ENCODE measurements around the gene DLGAP5. TPM values are rescaled to one million over a fixed set of nuclear protein-coding genes. Genes with fewer than 3 reads are reported as not detected.

Gene DLGAP5
- total and polyA plus RNA-seq, 2 of the 13 experiments (the other 11 are each of a cell fraction or from before 2014, with no cell fraction given) = 7.7 to 55.8 TPM

- TF ChIP-seq ZNF350 (CRISPR knock-in tag; IDR thresholded peaks at IDR 0.05; ENCODE audit: borderline replicate concordance, low read depth) (peak; percentile 56; the same call in 1 of the 2 replicates), PATZ1 (CRISPR knock-in tag; IDR thresholded peaks at IDR 0.05) (peak; percentile 78), RBM39 (IDR thresholded peaks at IDR 0.05; ENCODE audit: low read depth, low read length, poor library complexity, severe bottlenecking) (no peak), ZNF777 (CRISPR knock-in tag; IDR thresholded peaks at IDR 0.05) (0 out of 2 replicates have a peak, but pooled peaks have one; percentile 34), SIN3B (IDR thresholded peaks at IDR 0.05; ENCODE audit: low read length) (no peak), ZNF124 (CRISPR knock-in tag; IDR thresholded peaks at IDR 0.05) (peak; percentile 56; the same call in 1 of the 2 replicates), TEAD3 (CRISPR knock-in tag; optimal IDR thresholded peaks at IDR 0.05; ENCODE audit: borderline replicate concordance) (peak; percentile 92), ATF4 (CRISPR knock-in tag; IDR thresholded peaks at IDR 0.05) (no peak), FOXK1 (CRISPR knock-in tag; IDR thresholded peaks at IDR 0.05; ENCODE audit: borderline replicate concordance, low read depth) (peak; percentile 46; the same call in 1 of the 2 replicates), ZFP36 (IDR thresholded peaks at IDR 0.05; ENCODE audit: borderline replicate concordance, low read depth, low read length, partially characterized antibody) (no peak), ZNF704 (CRISPR knock-in tag; IDR thresholded peaks at IDR 0.05; ENCODE audit: borderline replicate concordance) (no peak), ARID4A (CRISPR knock-in tag; IDR thresholded peaks at IDR 0.05; ENCODE audit: borderline replicate concordance) (peak; percentile 41; the same call in 1 of the 2 replicates), DNMT1 (CRISPR knock-in tag; IDR thresholded peaks at IDR 0.05) (no peak), ZNF564 (CRISPR knock-in tag; IDR thresholded peaks at IDR 0.05) (0 out of 2 replicates have a peak, but pooled peaks have one; percentile 73), ZNF724P (CRISPR knock-in tag; IDR thresholded peaks at IDR 0.05; ENCODE audit: borderline replicate concordance) (no peak), ZFP36L2 (CRISPR knock-in tag; IDR thresholded peaks at IDR 0.05) (no peak; the same call in 1 of the 2 replicates), ZNF547 (CRISPR knock-in tag; IDR thresholded peaks at IDR 0.05) (peak; percentile 80), FOXA1 (IDR thresholded peaks at IDR 0.05) (no peak), FOXA1 (CRISPR knock-in tag; IDR thresholded peaks at IDR 0.05) (peak; percentile 30; the same call in 1 of the 2 replicates), ZNF205 (CRISPR knock-in tag; IDR thresholded peaks at IDR 0.05) (peak; percentile 77; the same call in 1 of the 2 replicates)
Measured at GRCh38 chr14:55103005-55103640, 88.3 kb downstream of the DLGAP5 start (continued).
